Neural cell (in vitro differentiated cells): ENCODE measurements around the gene ZSCAN5A. TPM values are rescaled to one million over a fixed set of nuclear protein-coding genes. Genes with fewer than 3 reads are reported as not detected.
"Not testable (repeated sequence)": the region's sequence is repeated elsewhere in the genome, so short reads cannot be mapped to it uniquely, and the experiment has no call there.

ENCODE experiments used
- H2AFZ ChIP-seq: fragments of 200-600, 300-800 bp; sonication (generic), shearing (Covaris generic); 2 replicates; pipeline ENCODE4 v1.6.0; 2014; ENCODE audit warnings: low read depth, mild to moderate bottlenecking, antibody characterized with exemption, low read length, moderate library complexity
- H3F3A ChIP-seq: fragments of 200-600 bp; shearing (Covaris generic); 2 replicates; pipeline ENCODE4 v1.6.1; 2016; ENCODE audit warnings: mild to moderate bottlenecking, moderate library complexity, mixed read lengths, antibody characterized with exemption, low read length; ENCODE audit not compliant: insufficient read depth, poor library complexity, severe bottlenecking
- H3K27ac ChIP-seq: fragments of 200-600, 300-800 bp; sonication (generic), shearing (Covaris generic); 2 replicates; pipeline ENCODE4 v1.5.1; 2014; ENCODE audit warnings: mild to moderate bottlenecking, low read length, moderate library complexity
- H3K27me3 ChIP-seq: fragments of 300-800, 200-600 bp; sonication (generic), shearing (Covaris generic); 2 replicates; pipeline ENCODE4 v1.6.0; 2014; ENCODE audit warnings: mild to moderate bottlenecking, low read depth, low read length, moderate library complexity; ENCODE audit not compliant: insufficient read depth
- H3K36me3 ChIP-seq: fragments of 300-800, 200-600 bp; sonication (generic), shearing (Covaris generic); 2 replicates; pipeline ENCODE4 v1.5.1; 2014; ENCODE audit warnings: mild to moderate bottlenecking, antibody characterized with exemption, low read length, moderate library complexity; ENCODE audit not compliant: insufficient read depth
- H3K4me2 ChIP-seq: fragments of 300-800, 200-600 bp; sonication (generic), shearing (Covaris generic); 2 replicates; pipeline ENCODE4 v1.6.0; 2014; ENCODE audit warnings: mild to moderate bottlenecking, low read length
- H3K4me3 ChIP-seq: fragments of 300-800, 200-600 bp; sonication (generic), shearing (Covaris generic); 2 replicates; pipeline ENCODE4 v1.5.1; 2014; ENCODE audit warnings: mild to moderate bottlenecking, low read length, moderate library complexity
- H3K79me2 ChIP-seq: fragments of 200-600 bp; shearing (Covaris generic); replicated peaks from 2 replicates; pipeline ENCODE4 v1.6.0; 2014; ENCODE audit warnings: mild to moderate bottlenecking, low read length, moderate library complexity; ENCODE audit not compliant: insufficient read depth
- H3K9ac ChIP-seq: fragments of 300-800, 200-600 bp; sonication (generic), shearing (Covaris generic); 2 replicates; pipeline ENCODE4 v1.6.1; 2016; ENCODE audit warnings: mild to moderate bottlenecking, low read length, mixed read lengths
- H3K9me2 ChIP-seq: fragments of 200-600 bp; shearing (Covaris generic); 2 replicates; pipeline ENCODE4 v1.6.1; 2016; ENCODE audit warnings: mild to moderate bottlenecking, low read length, mixed read lengths; ENCODE audit not compliant: insufficient read depth
- H3K9me3 ChIP-seq: fragments of 200-600, 300-800 bp; sonication (generic), shearing (Covaris generic); 2 replicates; pipeline ENCODE4 v1.6.1; 2016; ENCODE audit warnings: mild to moderate bottlenecking, mixed run types, low read length, moderate library complexity, mixed read lengths
- H4K20me1 ChIP-seq: fragments of 200-600 bp; shearing (Covaris generic); 2 replicates; pipeline ENCODE4 v1.6.1; 2016; ENCODE audit warnings: mild to moderate bottlenecking, mixed run types; ENCODE audit not compliant: insufficient read depth
- CTCF ChIP-seq: fragments of 450-650 bp; IDR thresholded peaks from 2 replicates; pipeline ENCODE4 v1.5.1; 2014; ENCODE audit warnings: antibody characterized with exemption, mild to moderate bottlenecking, moderate library complexity; ENCODE audit not compliant: poor library complexity, severe bottlenecking
- EP300 ChIP-seq: fragments of 450-650 bp; conservative IDR thresholded peaks from 2 replicates; pipeline ENCODE4 v1.6.1; 2014; ENCODE audit warnings: antibody characterized with exemption, mild to moderate bottlenecking, moderate library complexity; ENCODE audit not compliant: poor library complexity, severe bottlenecking
- EZH2 ChIP-seq: fragments of 200-600, 300-800 bp; shearing (Covaris generic), sonication (generic); IDR thresholded peaks from 2 replicates; pipeline ENCODE4 v1.6.1; 2014; ENCODE audit warnings: antibody characterized with exemption, low read length, borderline replicate concordance, mild to moderate bottlenecking; ENCODE audit not compliant: insufficient read depth, poor library complexity, severe bottlenecking
- MXI1 ChIP-seq: fragments of 450-650 bp; conservative IDR thresholded peaks from 2 replicates; pipeline ENCODE4 v1.6.1; 2014; ENCODE audit warnings: antibody characterized with exemption, mild to moderate bottlenecking; ENCODE audit not compliant: poor library complexity, severe bottlenecking
- POLR2AphosphoS5 ChIP-seq: IDR thresholded peaks from 2 replicates; pipeline ENCODE4 v1.6.1; 2012
- RAD21 ChIP-seq: fragments of 450-650 bp; conservative IDR thresholded peaks from 2 replicates; pipeline ENCODE4 v1.6.1; 2014; ENCODE audit warnings: antibody characterized with exemption, mild to moderate bottlenecking, moderate library complexity
- REST ChIP-seq: IDR thresholded peaks from 2 replicates; pipeline ENCODE4 v1.6.1; 2012; ENCODE audit warnings: borderline replicate concordance
- SMC3 ChIP-seq: fragments of 450-650 bp; conservative IDR thresholded peaks from 2 replicates; pipeline ENCODE4 v1.6.1; 2014; ENCODE audit warnings: antibody characterized with exemption, mild to moderate bottlenecking, moderate library complexity; ENCODE audit not compliant: poor library complexity
- TAF1 ChIP-seq: IDR thresholded peaks from 2 replicates; pipeline ENCODE4 v1.6.1; 2012; ENCODE audit warnings: low read depth
- polyA plus RNA-seq: library from polyadenylated mRNA; depleted of rRNA; stranded (reverse); fragments of >200 nt; gene quantifications from 2 replicates; pipeline ENCODE4 v1.2.3, GENCODE V29; 2014

The ZSCAN5A gene
- polyA plus RNA-seq, 1 donor from 2014 or later = 9.2 TPM

- not testable (repeated sequence) for H4K20me1 ChIP-seq, H3K9ac ChIP-seq, H2AFZ ChIP-seq, H3K27ac ChIP-seq, H3F3A ChIP-seq, H3K4me2 ChIP-seq, H3K9me2 ChIP-seq, H3K4me3 ChIP-seq, H3K36me3 ChIP-seq, H3K79me2 ChIP-seq, H3K27me3 ChIP-seq, H3K9me3 ChIP-seq
Observed at GRCh38 chr19:56221442-56221841, 93.2 kb downstream of the ZSCAN5A start.

- no peaks in the 10 kb centered on the region for H3K27me3 ChIP-seq
- no peaks in the 10 kb centered on the region for H3K36me3 ChIP-seq
- no peaks in the 10 kb centered on the region for H3K79me2 ChIP-seq
- no peak overlapping the region for H3K4me2 ChIP-seq
- H3K27ac ChIP-seq = no peak overlapping the region
- H3F3A ChIP-seq = no peaks in the 10 kb centered on the region
- no peak overlapping the region for H2AFZ ChIP-seq
- H3K9me2 ChIP-seq = no peaks in the 10 kb centered on the region
- no peak overlapping the region for H3K4me3 ChIP-seq
- H3K9ac ChIP-seq = no peak overlapping the region
- TF ChIP-seq RAD21 (no peak), MXI1 (no peak), EZH2 (no peak), POLR2AphosphoS5 (no peak), EP300 (no peak), REST (no peak)
- H4K20me1 ChIP-seq = no peaks in the 10 kb centered on the region
- H3K9me3 ChIP-seq = no peaks in the 10 kb centered on the region
Observed at GRCh38 chr19:56218961-56219360, 95.7 kb downstream of the ZSCAN5A start.

GRCh38 chr19:56217039-56217949, 97.3 kb downstream of the ZSCAN5A start:
- H3K36me3 ChIP-seq = no peaks in the 10 kb centered on the region
- H3K79me2 ChIP-seq = no peaks in the 10 kb centered on the region
- no peaks in the 10 kb centered on the region for H3F3A ChIP-seq
- no peaks in the 10 kb centered on the region for H3K9me3 ChIP-seq
- H3K9me2 ChIP-seq = no peaks in the 10 kb centered on the region
- H3K9ac ChIP-seq = no peak overlapping the region
- no peaks in the 10 kb centered on the region for H3K27me3 ChIP-seq
- no peaks in the 10 kb centered on the region for H4K20me1 ChIP-seq
- TF ChIP-seq MXI1 = no peak
- TF ChIP-seq CTCF = no peak
- no peak for TF ChIP-seq REST
- no peak for TF ChIP-seq SMC3
- no peak for TF ChIP-seq EP300
- TF ChIP-seq EZH2 = no peak
- no peak for TF ChIP-seq TAF1
- no peak for TF ChIP-seq POLR2AphosphoS5
- no peak for TF ChIP-seq RAD21
- no peak overlapping the region for H3K27ac ChIP-seq
- no peak overlapping the region for H3K4me3 ChIP-seq
- no peak overlapping the region for H2AFZ ChIP-seq
- no peak overlapping the region for H3K4me2 ChIP-seq
